Measurements from ENCODE around the gene CEP350. TPM values are rescaled to one million over a fixed set of nuclear protein-coding genes. Genes with fewer than 3 reads are reported as not detected.

The CEP350 gene
- total RNA-seq, 4 donors from 2014 or later = 40.0 to 60.3 (median 57.3) TPM

GRCh38 chr1:180097326-180097605, 142.7 kb downstream of the CEP350 start:
- TF ChIP-seq POLR2AphosphoS5 (IDR thresholded peaks at IDR 0.05) = no peak
- no peak for TF ChIP-seq CTCF (IDR thresholded peaks at IDR 0.05)
- no peak for TF ChIP-seq POLR2A (IDR thresholded peaks at IDR 0.05)
- no peak for TF ChIP-seq EP300 (IDR thresholded peaks at IDR 0.05; ENCODE audit: low read depth)
- H3K27me3 ChIP-seq = no peaks in the 10 kb centered on the region
- peak overlapping the region in 3 of 4 donors; percentile 3 to 36 (median 7) for H3K27ac ChIP-seq
- DNase-seq = no peak
- H3K36me3 ChIP-seq = peaks cover 0 to 69% (median 17%) of the 10 kb centered on the region in 4 donors
- H3K4me1 ChIP-seq = no peaks in the 10 kb centered on the region
- intact Hi-C loops (cut with DNase I; ENCODE audit: low total_unique reads) (no loop called here), in situ Hi-C loops (cut with MboI; ENCODE audit: low pct_ligation_motif_present in 1 of 4, low pct_unique_long_range_greater_than_20kb in 1 of 4, low sequenced_read_pairs in 3 of 4) (no loop called here)
- no peaks in the 10 kb centered on the region for H3K9me3 ChIP-seq
- H3K4me3 ChIP-seq = no peak overlapping the region
- WGBS, 2 donors (ENCODE audit: low coverage in 1 of 2) = 89 to 94% methylated on average over 2 of the region's 2 CpGs

- no peak overlapping the region for H3K4me3 ChIP-seq
- no peak for DNase-seq
- peaks cover 0 to 33% (median 9%) of the 10 kb centered on the region in 4 donors for H3K36me3 ChIP-seq
- no peak overlapping the region for H3K27ac ChIP-seq
- WGBS, 2 donors (ENCODE audit: low coverage in 1 of 2) = 77 to 90% methylated on average over 1 of the region's 1 CpG
- intact Hi-C loops (cut with DNase I; ENCODE audit: low total_unique reads) = no loop called here
- no peaks in the 10 kb centered on the region for H3K9me3 ChIP-seq
- no peaks in the 10 kb centered on the region for H3K4me1 ChIP-seq
- in situ Hi-C loops (cut with MboI; ENCODE audit: low pct_ligation_motif_present in 1 of 4, low pct_unique_long_range_greater_than_20kb in 1 of 4, low sequenced_read_pairs in 3 of 4) = no loop called here
- H3K27me3 ChIP-seq = no peaks in the 10 kb centered on the region
- TF ChIP-seq POLR2A (IDR thresholded peaks at IDR 0.05) (no peak), CTCF (IDR thresholded peaks at IDR 0.05) (no peak), POLR2AphosphoS5 (IDR thresholded peaks at IDR 0.05) (no peak), EP300 (IDR thresholded peaks at IDR 0.05; ENCODE audit: low read depth) (no peak)
These were observed 146.8 kb downstream of the CEP350 start for GRCh38 chr1:180101411-180101810.

GRCh38 chr1:180103819-180104218, 149.2 kb downstream of the CEP350 start:
- intact Hi-C loops (cut with DNase I; ENCODE audit: low total_unique reads) (no loop called here), in situ Hi-C loops (cut with MboI; ENCODE audit: low pct_ligation_motif_present in 1 of 4, low pct_unique_long_range_greater_than_20kb in 1 of 4, low sequenced_read_pairs in 3 of 4) (no loop called here)
- Histone ChIP-seq H3K4me1 (no peaks in the 10 kb centered on the region), H3K4me3 (no peak overlapping the region), H3K27ac (no peak overlapping the region), H3K27me3 (no peaks in the 10 kb centered on the region), H3K9me3 (no peaks in the 10 kb centered on the region), H3K36me3 (peaks cover 0 to 21% (median 9%) of the 10 kb centered on the region in 4 donors)
- no peak for TF ChIP-seq CTCF (IDR thresholded peaks at IDR 0.05)
- no peak for TF ChIP-seq POLR2A (IDR thresholded peaks at IDR 0.05)
- no peak for TF ChIP-seq EP300 (IDR thresholded peaks at IDR 0.05; ENCODE audit: low read depth)
- TF ChIP-seq POLR2AphosphoS5 (IDR thresholded peaks at IDR 0.05) = no peak
- DNase-seq = no peak
- 100% methylated on average over 1 of the region's 1 CpG for WGBS, 2 donors (ENCODE audit: low coverage in 1 of 2)

GRCh38 chr1:180112091-180112490, 157.5 kb downstream of the CEP350 start:
- no peak for TF ChIP-seq EP300 (IDR thresholded peaks at IDR 0.05; ENCODE audit: low read depth)
- no peak for TF ChIP-seq CTCF (IDR thresholded peaks at IDR 0.05)
- no peak for TF ChIP-seq POLR2A (IDR thresholded peaks at IDR 0.05)
- no peak for TF ChIP-seq POLR2AphosphoS5 (IDR thresholded peaks at IDR 0.05)
- whole genome bisulfite sequencing, 2 donors (ENCODE audit: low coverage in 1 of 2) = 86 to 100% methylated on average over 2 of the region's 2 CpGs
- no peak for DNase-seq
- in situ Hi-C loops (cut with MboI; ENCODE audit: low pct_ligation_motif_present in 1 of 4, low pct_unique_long_range_greater_than_20kb in 1 of 4, low sequenced_read_pairs in 3 of 4) (no loop called here), intact Hi-C loops (cut with DNase I; ENCODE audit: low total_unique reads) (no loop called here)
- no peaks in the 10 kb centered on the region for H3K27me3 ChIP-seq
- no peaks in the 10 kb centered on the region for H3K9me3 ChIP-seq
- peak overlapping the region in 2 of 4 donors; percentile 36 to 62 for H3K27ac ChIP-seq
- H3K4me3 ChIP-seq = no peak overlapping the region
- H3K4me1 ChIP-seq = peaks cover 0 to 19% (median 10%) of the 10 kb centered on the region in 4 donors
- peaks cover 0 to 15% (median 2%) of the 10 kb centered on the region in 4 donors for H3K36me3 ChIP-seq

Measured in transverse colon (tissue), 4 donors.